HG03159 (cell line): ENCODE data around the gene APOL2.
"Not testable (repeated sequence)": the region's sequence is repeated elsewhere in the genome, so short reads cannot be mapped to it uniquely, and the experiment has no call there.

Experiments used
- ATAC-seq: cut with Tn5 transposase; IDR thresholded peaks from one replicate; pipeline ENCODE4 v1.9.1; 2021; ENCODE audit warnings: mild to moderate bottlenecking, moderate library complexity; ENCODE audit not compliant: unreplicated experiment

The APOL2 gene

DNA sequence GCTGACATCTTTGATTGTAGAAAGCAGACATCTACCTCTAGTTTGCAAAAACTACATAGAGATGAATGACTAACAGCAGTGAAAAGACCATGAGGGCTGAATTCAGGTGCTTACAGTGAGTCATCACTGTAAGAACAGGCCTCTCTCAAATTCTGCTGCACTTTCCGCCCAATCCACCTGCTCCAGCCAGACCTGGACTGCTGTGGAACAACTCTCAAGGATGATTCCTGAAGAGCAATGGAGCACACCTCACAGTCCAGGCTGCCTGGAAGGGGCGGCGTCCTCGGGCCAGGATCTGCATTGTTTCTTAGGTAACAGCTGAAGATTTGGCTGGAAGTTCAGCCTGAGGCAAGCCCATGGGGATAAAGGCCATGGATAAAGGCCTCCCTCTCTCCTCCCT lies 15.1 kb downstream of the APOL2 start:
- ATAC-seq: no peak

DNA sequence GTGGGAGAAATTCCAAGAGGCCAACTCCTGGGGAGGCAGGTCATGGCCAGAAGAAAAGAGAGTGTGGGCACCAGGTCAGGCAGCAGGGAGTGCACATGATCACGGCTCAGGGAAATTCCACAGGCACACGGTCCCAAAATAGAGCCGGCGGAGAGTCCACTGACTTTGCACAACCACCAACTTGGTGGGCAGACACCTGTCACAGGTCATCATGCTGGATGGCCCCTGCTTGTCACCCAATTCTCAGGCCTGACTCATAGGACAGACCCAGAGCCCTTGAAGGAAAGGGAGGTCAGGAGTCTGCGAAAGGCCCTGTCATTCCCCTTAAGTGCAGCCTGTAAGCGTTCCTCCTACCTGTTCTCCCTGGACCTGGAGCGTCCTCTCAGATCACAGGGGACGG lies 15.8 kb downstream of the APOL2 start:
- no peak for ATAC-seq

DNA sequence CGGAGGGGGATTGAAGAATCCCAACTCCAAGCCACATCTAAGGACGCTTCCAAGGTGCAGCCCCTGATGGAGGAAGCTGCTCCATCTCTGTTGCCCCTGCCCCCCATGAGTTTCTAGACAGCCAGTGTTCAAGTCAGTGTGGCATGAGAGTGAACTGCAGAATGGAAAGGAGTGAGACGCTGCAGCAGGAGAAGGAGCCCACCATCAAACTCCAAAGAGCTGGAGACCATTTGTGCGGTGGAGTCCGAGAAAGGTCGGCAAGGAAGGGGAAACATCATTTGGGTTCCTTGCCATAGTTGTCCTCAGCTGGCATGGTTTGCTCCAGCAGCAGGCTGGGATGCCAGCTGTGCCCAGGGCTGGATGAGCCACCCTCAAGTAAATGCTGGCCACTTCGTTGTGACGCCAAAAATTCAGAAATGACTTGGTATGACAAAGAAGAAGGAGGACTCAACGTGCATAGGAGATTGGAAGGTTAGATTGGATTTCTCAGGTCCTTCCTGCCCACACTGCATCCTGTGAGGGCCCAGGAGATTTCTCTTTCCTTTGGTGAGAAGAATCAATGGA lies 16.4 kb downstream of the APOL2 start:
- no peak for ATAC-seq

- ATAC-seq: no peak
Observed at GRCh38 chr22:36221799-36222751, 17.3 kb downstream of the APOL2 start.

- no peak for ATAC-seq
Observed at GRCh38 chr22:36220451-36220921, 18.8 kb downstream of the APOL2 start.

DNA sequence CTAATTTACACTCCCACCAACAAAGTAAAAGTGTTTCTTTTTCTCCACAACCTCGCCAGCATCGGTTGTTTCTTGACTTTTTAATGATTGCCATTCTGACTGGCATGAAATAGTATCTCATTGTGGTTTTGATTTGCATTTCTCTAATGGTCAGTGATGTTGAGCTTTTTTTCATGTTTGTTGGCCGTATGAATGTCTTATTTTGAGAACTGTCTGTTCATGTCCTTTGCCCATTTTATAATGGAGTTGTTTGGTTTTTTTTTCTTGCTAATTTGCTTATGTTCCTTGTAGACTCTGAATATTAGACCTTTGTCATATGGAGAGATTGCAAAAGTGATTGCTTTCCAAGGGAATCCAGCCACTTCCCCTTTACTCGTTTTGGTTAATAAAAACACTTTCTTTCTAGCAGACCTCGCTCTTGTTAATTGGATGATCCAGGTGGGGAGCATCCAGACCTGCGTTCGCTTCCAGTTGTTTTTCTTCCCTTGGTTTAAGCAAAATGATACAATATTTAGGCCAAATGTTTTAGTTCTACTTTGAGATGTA lies 20.6 kb downstream of the APOL2 start:
- ATAC-seq: no peak

DNA sequence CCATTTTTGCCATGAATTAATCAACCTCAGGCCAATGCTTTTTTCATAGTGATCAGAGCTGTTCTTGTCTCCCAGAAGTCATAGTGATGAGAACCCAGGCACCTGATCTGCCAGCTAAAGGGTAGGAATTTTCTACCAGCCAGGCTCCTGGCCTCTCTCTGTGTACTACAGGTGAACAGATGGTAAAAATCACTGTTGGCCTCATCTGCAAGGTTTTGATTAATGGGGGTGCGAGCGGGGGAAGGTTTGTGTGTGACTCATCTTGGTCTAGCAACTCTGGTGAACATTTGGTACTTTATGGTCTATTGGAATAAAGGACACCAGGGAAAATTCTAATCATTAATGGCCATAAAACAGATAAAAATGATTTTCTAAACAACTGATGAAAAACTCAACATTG lies 23.3 kb downstream of the APOL2 start:
- no peak for ATAC-seq

GRCh38 chr22:36213586-36213985 lies 25.7 kb downstream of the APOL2 start:
- ATAC-seq: no peak

GRCh38 chr22:36212901-36213300 lies 26.4 kb downstream of the APOL2 start:
- ATAC-seq: no peak

DNA sequence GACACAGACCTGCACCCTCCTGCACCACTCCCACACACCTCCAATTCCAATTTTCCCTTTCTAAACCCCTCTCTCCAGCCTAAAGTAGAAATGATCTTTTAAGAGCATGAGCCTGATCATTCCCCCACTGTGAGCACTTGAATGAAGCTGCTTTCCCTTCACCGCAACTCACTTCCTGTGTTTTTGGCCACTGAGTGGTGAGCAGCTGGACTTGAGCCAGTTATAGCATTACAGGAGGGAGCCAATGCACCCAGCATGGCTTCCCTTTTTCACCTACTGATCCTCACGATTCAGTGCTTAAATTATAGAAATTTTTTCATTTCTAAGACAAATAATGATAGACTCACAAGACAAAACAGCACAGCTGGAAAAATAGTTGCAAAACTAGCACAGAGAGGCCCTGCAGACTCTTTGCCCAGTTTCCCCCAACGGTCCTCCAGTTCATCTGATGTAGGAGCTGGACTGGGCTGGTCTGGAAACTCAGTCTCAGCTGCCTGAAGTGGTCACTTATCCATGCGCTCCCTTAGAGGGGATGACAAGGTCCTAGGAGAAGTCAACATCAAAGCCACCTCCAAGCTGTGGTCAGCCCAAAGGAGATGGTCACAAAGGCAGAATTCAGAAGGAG lies 28.0 kb downstream of the APOL2 start:
- no peak for ATAC-seq

- no peak for ATAC-seq
Observed at GRCh38 chr22:36210224-36210623, 29.1 kb downstream of the APOL2 start.

DNA sequence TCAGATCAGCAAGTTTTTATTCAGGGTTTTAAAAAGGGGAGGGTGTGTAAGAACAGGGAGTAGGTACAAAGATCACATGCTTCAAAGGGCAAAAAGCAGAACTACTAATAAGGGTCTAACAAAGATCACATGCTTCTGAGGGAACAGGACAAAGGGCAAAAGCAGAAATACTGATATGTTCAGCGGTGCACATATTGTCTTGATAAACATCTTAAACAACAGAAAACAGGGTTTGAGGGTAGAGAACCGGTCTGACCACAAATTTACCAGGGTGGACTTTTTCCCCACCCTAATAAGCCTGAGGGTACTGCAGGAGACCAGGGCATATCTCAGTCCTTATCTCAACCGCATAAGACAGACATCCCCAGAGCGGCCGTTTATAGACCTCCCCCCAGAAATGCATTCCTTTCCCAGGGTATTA lies 29.8 kb downstream of the APOL2 start:
- ATAC-seq: not testable (repeated sequence)

- ATAC-seq: no peak
Observed at GRCh38 chr22:36208914-36209313, 30.4 kb downstream of the APOL2 start.

DNA sequence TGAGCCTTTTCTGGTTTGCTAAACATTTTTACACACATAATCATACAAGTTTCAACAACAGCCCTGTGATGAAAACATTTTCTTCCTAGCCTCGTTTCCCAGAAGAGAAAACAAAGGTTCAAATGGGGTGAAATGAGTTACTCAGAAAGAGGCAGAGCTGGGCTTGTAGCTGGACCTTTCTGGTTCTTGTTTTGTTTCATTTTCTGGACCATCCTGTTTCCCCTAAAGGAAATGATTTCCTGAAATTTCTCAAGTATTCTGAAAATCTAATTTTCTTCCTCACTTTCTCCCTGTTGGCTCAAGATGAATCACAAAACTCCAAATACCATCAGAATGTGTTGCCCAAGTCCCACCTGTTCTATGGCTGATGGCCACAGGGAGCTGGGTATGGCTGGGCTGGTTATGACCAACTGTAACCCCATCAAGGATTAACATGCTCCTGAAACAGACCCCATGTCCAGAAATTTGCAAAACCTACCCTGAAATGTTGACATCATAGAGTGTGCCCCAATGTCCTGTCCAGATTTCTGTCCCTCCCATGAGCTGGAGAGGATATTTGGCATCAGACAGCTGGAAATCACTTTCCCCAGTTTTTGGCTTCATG lies 31.1 kb downstream of the APOL2 start:
- ATAC-seq: no peak

GRCh38 chr22:36206255-36206654 lies 33.1 kb downstream of the APOL2 start:
- ATAC-seq: no peak

DNA sequence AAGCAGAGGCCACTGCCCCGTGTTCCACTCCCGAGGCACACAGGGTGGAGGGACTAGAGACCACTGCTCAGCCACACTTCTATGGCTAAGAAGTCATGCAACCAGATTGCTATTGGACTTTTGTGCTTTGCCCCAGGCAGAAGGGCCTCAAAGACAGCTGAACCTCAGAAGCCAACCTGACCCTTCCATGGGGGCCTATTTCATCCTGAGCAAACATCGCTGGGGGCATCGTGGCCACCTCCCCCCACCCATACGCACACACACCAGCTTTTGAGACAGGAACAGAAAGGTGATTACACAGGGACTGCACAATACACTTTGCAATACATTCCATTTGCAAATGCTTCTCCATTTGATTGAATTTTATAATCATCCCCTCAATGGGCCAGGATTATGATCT lies 33.8 kb downstream of the APOL2 start:
- ATAC-seq: not testable (repeated sequence)

DNA sequence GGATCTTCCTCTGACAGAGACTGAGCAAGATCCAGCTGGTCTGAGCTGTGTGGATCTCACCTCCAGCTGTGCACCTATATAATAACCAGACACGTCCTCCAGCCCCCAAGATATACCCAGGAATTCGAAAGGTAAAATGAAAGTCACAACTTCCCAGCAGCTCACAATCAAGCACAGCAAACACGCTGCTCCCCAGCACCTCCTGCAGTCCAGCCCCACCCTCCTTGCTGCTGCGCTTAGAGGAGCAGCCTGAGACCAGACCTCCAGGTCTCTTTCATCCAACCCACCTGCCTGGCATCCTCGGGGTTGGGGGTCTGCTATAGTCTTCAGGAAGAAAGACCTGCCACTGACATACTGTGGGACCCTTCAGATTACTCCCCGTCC lies 34.7 kb downstream of the APOL2 start:
- ATAC-seq: no peak

DNA sequence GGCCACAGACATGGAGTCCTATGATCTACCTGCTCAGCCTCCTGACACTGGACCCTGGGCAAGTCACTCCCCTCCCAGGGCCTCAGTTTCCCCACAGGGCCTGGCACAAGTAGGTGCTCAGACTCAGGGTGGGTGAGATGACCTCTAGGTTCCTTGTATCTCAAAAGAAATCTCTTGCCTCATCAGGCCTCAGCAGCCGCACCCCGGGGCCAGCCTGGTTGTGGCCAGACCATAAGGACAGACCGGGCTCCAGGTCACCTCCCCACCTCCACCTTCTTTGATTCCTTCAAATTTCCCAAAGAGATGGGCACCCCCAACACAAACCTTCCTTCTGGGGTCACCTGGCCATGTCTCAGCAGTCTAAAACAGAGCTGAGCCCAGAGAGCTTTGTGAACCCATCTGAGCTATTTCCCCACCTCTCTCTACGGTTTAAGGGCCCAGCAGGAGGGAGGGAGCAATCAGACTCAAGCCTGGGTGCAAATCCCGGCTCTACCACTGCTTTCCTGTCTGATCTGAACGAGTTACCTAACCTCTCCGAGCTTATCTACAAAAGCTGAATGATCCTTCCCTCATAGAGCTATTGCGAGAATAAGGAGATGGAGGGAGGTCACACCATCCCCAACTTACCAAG lies 35.2 kb downstream of the APOL2 start:
- no peak for ATAC-seq

DNA sequence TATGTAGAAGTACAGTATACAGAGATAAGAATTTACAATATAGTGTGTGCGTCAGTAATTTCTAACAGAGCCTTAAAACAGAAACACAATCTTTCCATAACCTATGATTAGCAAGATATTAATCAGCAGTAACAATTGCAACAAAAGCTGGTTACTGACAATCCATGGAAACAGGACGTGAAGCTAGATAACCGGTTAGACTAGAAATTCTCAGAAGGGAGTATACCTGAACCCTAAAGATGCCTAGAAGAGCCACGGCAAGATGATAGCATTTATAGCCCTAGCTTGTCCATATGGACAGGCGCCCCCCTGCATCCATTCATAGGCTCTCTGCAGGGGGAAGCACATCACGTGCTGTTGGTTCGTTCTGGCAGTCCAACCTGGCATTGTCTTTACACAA lies 35.9 kb downstream of the APOL2 start:
- ATAC-seq: not testable (repeated sequence)

GRCh38 chr22:36202906-36203305 lies 36.4 kb downstream of the APOL2 start:
- not testable (repeated sequence) for ATAC-seq
